Daoy (cell line): ENCODE results near the gene FGF13. TPM values are rescaled to one million over a fixed set of nuclear protein-coding genes. Genes with fewer than 3 reads are reported as not detected.
A peak's percentile ranks its signal among the peaks of the same experiment; 100 is the strongest.

Source experiments
- DNase-seq: peaks from one replicate; pipeline ENCODE4 v3.0.0-alpha.2; 2015; ENCODE audit warnings: low read depth
- total RNA-seq: library from RNA; depleted of rRNA; stranded (reverse); fragments of >200 nt; shearing (Covaris generic); gene quantifications from 2 replicates; pipeline ENCODE4 v1.2.3, GENCODE V29; 2014

The FGF13 gene
- total RNA-seq, 1 experiment from 2014 or later, result 6.0 TPM

DNA sequence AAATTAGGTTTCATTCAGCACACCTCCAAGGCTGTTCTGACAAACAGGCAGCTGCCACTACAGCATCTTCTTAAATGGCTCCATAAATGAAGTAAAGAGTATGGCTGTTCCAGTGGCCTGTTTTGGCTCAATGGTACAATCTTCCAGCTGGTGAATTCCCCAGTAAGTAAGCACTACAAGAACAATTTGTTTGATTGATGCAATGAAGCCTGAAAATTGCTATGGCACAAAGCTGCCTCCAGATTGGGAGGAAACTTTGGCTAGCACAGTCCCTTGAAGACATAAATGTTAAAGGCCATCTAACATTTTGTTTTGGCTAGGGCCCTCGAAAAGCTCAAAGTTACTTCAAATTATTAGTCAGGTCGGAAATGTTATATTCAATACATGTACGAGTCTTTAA lies 47.5 kb downstream of the FGF13 start:
- no peak for DNase-seq

DNA sequence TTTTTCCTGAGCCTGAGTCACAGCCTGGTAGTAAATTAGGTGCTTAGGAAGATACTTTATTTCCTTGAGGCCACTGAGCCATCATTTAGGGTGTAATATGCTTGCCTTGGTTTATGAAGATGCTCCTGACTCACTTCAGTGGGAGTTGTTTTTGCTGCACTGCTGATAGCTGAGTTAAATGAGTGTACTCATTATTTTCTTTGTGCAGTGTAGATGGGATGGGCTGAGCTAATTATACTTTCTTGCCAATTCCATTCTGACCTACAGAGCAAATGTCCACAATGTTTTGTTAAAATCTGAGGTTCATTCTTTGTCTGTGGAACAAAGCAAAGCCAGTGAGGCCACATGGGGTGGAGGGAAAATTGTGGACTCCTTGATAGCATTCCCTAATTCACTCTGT lies 60.0 kb downstream of the FGF13 start:
- DNase-seq, result no peak

DNA sequence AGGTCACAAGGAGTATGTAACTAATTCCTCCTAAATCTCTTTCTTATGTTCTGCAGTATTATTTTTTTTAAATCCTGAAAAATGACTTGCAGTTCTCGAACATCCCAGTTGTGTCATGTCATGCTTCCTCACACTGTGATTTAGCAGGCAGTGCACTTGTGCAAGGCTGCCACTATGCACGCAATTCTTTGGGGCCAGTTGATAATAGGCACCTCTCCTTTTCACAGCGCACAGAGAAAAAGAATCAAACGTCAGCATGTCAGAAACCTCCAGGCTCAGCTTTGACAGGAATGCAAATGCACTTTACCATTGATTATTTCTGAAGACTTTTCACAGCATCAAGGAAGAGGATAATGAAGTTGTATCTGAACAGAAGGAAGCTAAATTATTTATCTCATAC lies 62.9 kb downstream of the FGF13 start:
- DNase-seq, result no peak

DNA sequence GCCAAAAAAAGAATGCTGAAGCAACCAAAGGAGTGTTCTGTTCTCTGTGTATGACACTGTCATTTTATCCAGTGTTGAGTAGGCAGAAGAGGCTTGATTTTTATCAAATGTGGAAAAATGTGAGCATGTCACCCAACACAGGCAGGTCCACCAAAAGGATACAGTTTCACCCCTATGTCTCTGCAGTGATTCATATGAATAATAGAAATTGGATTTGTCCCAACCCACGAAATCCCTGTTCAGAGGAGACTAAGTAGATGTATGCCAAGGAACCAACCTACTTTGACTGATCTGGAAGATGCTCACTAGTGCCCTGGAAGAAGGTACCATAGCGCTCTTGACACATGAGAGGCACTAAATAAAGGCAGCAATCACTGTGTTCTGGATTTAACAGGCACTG lies 72.5 kb downstream of the FGF13 start:
- DNase-seq, result peak; percentile 10
